Measurements from ENCODE around the gene OR6J1. TPM values are rescaled to one million over a fixed set of nuclear protein-coding genes. Genes with fewer than 3 reads are reported as not detected.
"Not testable (repeated sequence)": the region's sequence is repeated elsewhere in the genome, so short reads cannot be mapped to it uniquely, and the experiment has no call there.

The OR6J1 gene
- total and polyA plus RNA-seq, 10 of the 15 experiments (the other 5 are each of a cell fraction or from before 2014, with no cell fraction given) = not detected

- H3K36me3 ChIP-seq (ENCODE audit: control insufficient read depth in 2 of 2, insufficient read depth in 2 of 2, low read length in 1 of 2); intact Hi-C loops (cut with micrococcal nuclease; ENCODE audit: unreplicated experiment); H2AFZ ChIP-seq (ENCODE audit: control insufficient read depth, low read depth, low read length); H3K9ac ChIP-seq (ENCODE audit: control insufficient read depth, insufficient read depth, low read length); H4K20me1 ChIP-seq (ENCODE audit: control insufficient read depth, insufficient read depth); H3K4me3 ChIP-seq; H3K9me3 ChIP-seq (replicated peaks; ENCODE audit: control insufficient read depth, insufficient read depth, low read length); in situ Hi-C loops (cut with MboI); H3K27ac ChIP-seq (ENCODE audit: control insufficient read depth, insufficient read depth); H3K4me1 ChIP-seq (ENCODE audit: control insufficient read depth, insufficient read depth, low read length); FAIRE-seq; H3K4me2 ChIP-seq (ENCODE audit: control insufficient read depth, insufficient read depth); H3K79me2 ChIP-seq (ENCODE audit: control insufficient read depth, insufficient read depth, low read length); ATAC-seq; H3K27me3 ChIP-seq (replicated peaks in 1 of 2; ENCODE audit: control insufficient read depth in 2 of 2, insufficient read depth in 2 of 2, low read length in 1 of 2); DNase-seq (ENCODE audit: low read depth, low spot score); BruUV-seq (replicated peaks): not testable (repeated sequence)
- ChIA-PET SMC1A (ENCODE audit: uncharacterized antibody, unreplicated experiment) (interaction anchor here (0.6 kb wide), 1 partner anchor 382 kb away, joined by 3 read pairs; no protein-coding TSS in a partner anchor), CTCF (interaction anchor here (1.0 to 1.3 kb wide), 2 partner anchors 18 to 27 kb away, joined by 3 read pairs; no protein-coding TSS in a partner anchor), RAD21 (ENCODE audit: unreplicated experiment) (interaction anchor here (1.2 to 1.3 kb wide), 2 partner anchors 17 to 28 kb away, joined by 3 read pairs; no protein-coding TSS in a partner anchor), POLR2A (interaction anchor here (0.6 kb wide), 1 partner anchor 96 kb away, joined by 5 read pairs; no protein-coding TSS in a partner anchor)
- TF ChIP-seq RUNX3 (IDR thresholded peaks at IDR 0.05; ENCODE audit: low read length) = peak; percentile 4; the same call in 1 of the 2 replicates
- WGBS (ENCODE audit: insufficient coverage, insufficient replicate concordance, low lambda C conversion rate, missing lambda C conversion rate) = 1% methylated on average over 6 of the region's 6 CpGs
These were observed 42.0 kb upstream of the OR6J1 start for GRCh38 chr14:22686176-22686611.

DNA sequence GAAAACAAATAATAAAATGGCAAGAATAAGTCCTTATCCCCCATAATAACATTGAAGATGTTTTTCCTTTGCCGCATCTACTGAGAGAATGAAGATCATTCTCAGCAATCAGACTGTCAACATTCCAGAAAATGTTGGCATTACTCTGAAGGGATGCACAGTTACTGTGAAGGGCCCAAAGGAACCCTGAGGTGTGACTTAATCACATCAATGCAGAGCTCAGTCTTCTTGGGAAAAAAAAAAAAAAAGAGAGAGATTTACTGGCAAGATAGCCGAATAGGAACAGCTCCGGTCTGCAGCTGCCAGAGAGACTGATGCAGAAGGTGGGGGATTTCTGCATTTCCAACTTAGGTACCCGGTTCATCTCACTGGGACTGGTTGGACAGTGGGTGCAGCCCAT lies 41.3 kb upstream of the OR6J1 start:
- H2AFZ ChIP-seq (ENCODE audit: control insufficient read depth, low read depth, low read length) = no peak overlapping the region
- FAIRE-seq (no peak), ATAC-seq (no peak), DNase-seq (ENCODE audit: low read depth, low spot score) (no peak)
- BruUV-seq (replicated peaks) = no TSS peak
- ChIA-PET CTCF (interaction anchor here (1.3 kb wide), 1 partner anchor 26 kb away, joined by 3 read pairs; no protein-coding TSS in a partner anchor), RAD21 (ENCODE audit: unreplicated experiment) (interaction anchor here (1.2 to 1.3 kb wide), 2 partner anchors 17 to 27 kb away, joined by 3 read pairs; no protein-coding TSS in a partner anchor), SMC1A (ENCODE audit: uncharacterized antibody, unreplicated experiment) (interaction anchor here (0.6 kb wide), 1 partner anchor 328 kb away, joined by 3 read pairs; no protein-coding TSS in a partner anchor), POLR2A (interaction anchor here (0.6 kb wide), 2 partner anchors 95 to 122 kb away, joined by 5 to 6 read pairs; no protein-coding TSS in a partner anchor)
- H3K27me3 ChIP-seq (replicated peaks in 1 of 2; ENCODE audit: control insufficient read depth in 2 of 2, insufficient read depth in 2 of 2, low read length in 1 of 2) = no peaks in the 10 kb centered on the region
- H3K4me2 ChIP-seq (ENCODE audit: control insufficient read depth, insufficient read depth) = no peak overlapping the region
- TF ChIP-seq EZH2 (IDR thresholded peaks at IDR 0.05; ENCODE audit: borderline replicate concordance, control insufficient read depth, low read depth, low read length) (no peak), RCOR1 (conservative IDR thresholded peaks at IDR 0.05; ENCODE audit: low read depth, low read length) (no peak), RB1 (IDR thresholded peaks at IDR 0.05; ENCODE audit: borderline replicate concordance) (no peak)
- TF ChIP-seq, protein P1, sequence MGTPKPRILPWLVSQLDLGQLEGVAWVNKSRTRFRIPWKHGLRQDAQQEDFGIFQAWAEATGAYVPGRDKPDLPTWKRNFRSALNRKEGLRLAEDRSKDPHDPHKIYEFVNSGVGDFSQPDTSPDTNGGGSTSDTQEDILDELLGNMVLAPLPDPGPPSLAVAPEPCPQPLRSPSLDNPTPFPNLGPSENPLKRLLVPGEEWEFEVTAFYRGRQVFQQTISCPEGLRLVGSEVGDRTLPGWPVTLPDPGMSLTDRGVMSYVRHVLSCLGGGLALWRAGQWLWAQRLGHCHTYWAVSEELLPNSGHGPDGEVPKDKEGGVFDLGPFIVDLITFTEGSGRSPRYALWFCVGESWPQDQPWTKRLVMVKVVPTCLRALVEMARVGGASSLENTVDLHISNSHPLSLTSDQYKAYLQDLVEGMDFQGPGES (IDR thresholded peaks at IDR 0.05) = no peak
- TF ChIP-seq, protein P2, sequence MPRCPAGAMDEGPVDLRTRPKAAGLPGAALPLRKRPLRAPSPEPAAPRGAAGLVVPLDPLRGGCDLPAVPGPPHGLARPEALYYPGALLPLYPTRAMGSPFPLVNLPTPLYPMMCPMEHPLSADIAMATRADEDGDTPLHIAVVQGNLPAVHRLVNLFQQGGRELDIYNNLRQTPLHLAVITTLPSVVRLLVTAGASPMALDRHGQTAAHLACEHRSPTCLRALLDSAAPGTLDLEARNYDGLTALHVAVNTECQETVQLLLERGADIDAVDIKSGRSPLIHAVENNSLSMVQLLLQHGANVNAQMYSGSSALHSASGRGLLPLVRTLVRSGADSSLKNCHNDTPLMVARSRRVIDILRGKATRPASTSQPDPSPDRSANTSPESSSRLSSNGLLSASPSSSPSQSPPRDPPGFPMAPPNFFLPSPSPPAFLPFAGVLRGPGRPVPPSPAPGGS (IDR thresholded peaks at IDR 0.05; ENCODE audit: borderline replicate concordance, insufficient read depth, low read depth, low read length, poor library complexity, severe bottlenecking) = no peak
- H3K4me3 ChIP-seq = no peak overlapping the region
- no peak overlapping the region for H3K27ac ChIP-seq (ENCODE audit: control insufficient read depth, insufficient read depth)
- H4K20me1 ChIP-seq (ENCODE audit: control insufficient read depth, insufficient read depth) = no peaks in the 10 kb centered on the region
- no peaks in the 10 kb centered on the region for H3K9me3 ChIP-seq (replicated peaks; ENCODE audit: control insufficient read depth, insufficient read depth, low read length)
- no peaks in the 10 kb centered on the region for H3K79me2 ChIP-seq (ENCODE audit: control insufficient read depth, insufficient read depth, low read length)
- H3K4me1 ChIP-seq (ENCODE audit: control insufficient read depth, insufficient read depth, low read length) = no peaks in the 10 kb centered on the region
- 72% methylated on average over 4 of the region's 4 CpGs for WGBS (ENCODE audit: insufficient coverage, insufficient replicate concordance, low lambda C conversion rate, missing lambda C conversion rate)
- intact Hi-C loops (cut with micrococcal nuclease; ENCODE audit: unreplicated experiment) (no loop called here), in situ Hi-C loops (cut with MboI) (no loop called here)
- no peaks in the 10 kb centered on the region for H3K36me3 ChIP-seq (ENCODE audit: control insufficient read depth in 2 of 2, insufficient read depth in 2 of 2, low read length in 1 of 2)
- no peak overlapping the region for H3K9ac ChIP-seq (ENCODE audit: control insufficient read depth, insufficient read depth, low read length)

DNA sequence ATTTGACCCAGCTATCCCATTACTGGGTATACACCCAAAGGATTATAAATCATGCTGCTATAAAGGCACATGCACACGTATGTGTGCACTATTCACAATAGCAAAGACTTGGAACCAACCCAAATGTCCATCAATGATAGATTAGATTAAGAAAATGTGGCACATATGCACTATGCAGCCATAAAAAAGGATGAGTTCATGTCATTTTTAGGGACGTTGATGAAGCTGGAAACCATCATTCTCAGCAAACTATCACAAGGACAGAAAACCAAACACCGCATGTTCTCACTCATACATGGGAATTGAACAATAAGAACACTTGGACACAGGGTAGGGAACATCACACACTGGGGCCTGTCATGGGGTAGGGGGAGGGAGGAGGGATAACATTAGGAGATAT lies 39.3 kb upstream of the OR6J1 start:
- FAIRE-seq; H3K9ac ChIP-seq (ENCODE audit: control insufficient read depth, insufficient read depth, low read length); H3K79me2 ChIP-seq (ENCODE audit: control insufficient read depth, insufficient read depth, low read length); H4K20me1 ChIP-seq (ENCODE audit: control insufficient read depth, insufficient read depth); H3K9me3 ChIP-seq (replicated peaks; ENCODE audit: control insufficient read depth, insufficient read depth, low read length); H3K4me1 ChIP-seq (ENCODE audit: control insufficient read depth, insufficient read depth, low read length); H2AFZ ChIP-seq (ENCODE audit: control insufficient read depth, low read depth, low read length); intact Hi-C loops (cut with micrococcal nuclease; ENCODE audit: unreplicated experiment); DNase-seq (ENCODE audit: low read depth, low spot score); RAD21 ChIA-PET (ENCODE audit: unreplicated experiment); H3K4me3 ChIP-seq; in situ Hi-C loops (cut with MboI); H3K4me2 ChIP-seq (ENCODE audit: control insufficient read depth, insufficient read depth); H3K27ac ChIP-seq (ENCODE audit: control insufficient read depth, insufficient read depth); BruUV-seq (replicated peaks); ATAC-seq; CTCF ChIA-PET; H3K36me3 ChIP-seq (ENCODE audit: control insufficient read depth in 2 of 2, insufficient read depth in 2 of 2, low read length in 1 of 2); H3K27me3 ChIP-seq (replicated peaks in 1 of 2; ENCODE audit: control insufficient read depth in 2 of 2, insufficient read depth in 2 of 2, low read length in 1 of 2): not testable (repeated sequence)
- ChIA-PET SMC1A (ENCODE audit: uncharacterized antibody, unreplicated experiment) (interaction anchor here (0.6 to 0.7 kb wide), 2 partner anchors 12 to 78 kb away, joined by 3 to 4 read pairs; no protein-coding TSS in a partner anchor), POLR2A (interaction anchor here (0.6 kb wide), 1 partner anchor 266 kb away, joined by 5 read pairs; no protein-coding TSS in a partner anchor)
- WGBS (ENCODE audit: insufficient coverage, insufficient replicate concordance, low lambda C conversion rate, missing lambda C conversion rate) = 35% methylated on average over 3 of the region's 3 CpGs
